ENCODE measurements around the gene CNKSR3.

- TF ChIP-seq CTCF (IDR thresholded peaks at IDR 0.05) (no peak), POLR2A (IDR thresholded peaks at IDR 0.05) (no peak)
Measured at GRCh38 chr6:154367336-154367735, 143.1 kb downstream of the CNKSR3 start.

All from right lobe of liver (tissue), 4 donors.